HG03066 (cell line): ENCODE data around the gene WFIKKN2.
"Not testable (repeated sequence)": the region's sequence is repeated elsewhere in the genome, so short reads cannot be mapped to it uniquely, and the experiment has no call there.

ENCODE experiments used
- ATAC-seq: cut with Tn5 transposase; IDR thresholded peaks from one replicate; pipeline ENCODE4 v1.9.1; 2021; ENCODE audit warnings: low read depth; ENCODE audit not compliant: unreplicated experiment

The WFIKKN2 gene

GRCh38 chr17:50835301-50836234, at the start of gene WFIKKN2:
TSS of gene WFIKKN2 (plus strand) at chr17:50835586. CDS start at chr17:50835938, 352 bp downstream.
- no peak for ATAC-seq

GRCh38 chr17:50785946-50786570, 49.3 kb upstream of the WFIKKN2 start:
- no peak for ATAC-seq

- ATAC-seq: no peak
Observed at GRCh38 chr17:50787106-50787505, 48.3 kb upstream of the WFIKKN2 start.

- no peak for ATAC-seq
Observed at GRCh38 chr17:50790618-50791017, 44.8 kb upstream of the WFIKKN2 start.

GRCh38 chr17:50792132-50792531, 43.3 kb upstream of the WFIKKN2 start:
- ATAC-seq: no peak

GRCh38 chr17:50793007-50793406, 42.4 kb upstream of the WFIKKN2 start:
- ATAC-seq: no peak

- no peak for ATAC-seq
Observed at GRCh38 chr17:50794361-50794760, 41.0 kb upstream of the WFIKKN2 start.

GRCh38 chr17:50797135-50797810, 38.1 kb upstream of the WFIKKN2 start:
- ATAC-seq: no peak

- ATAC-seq: no peak
Observed at GRCh38 chr17:50798424-50799288, 36.7 kb upstream of the WFIKKN2 start.

- ATAC-seq: no peak
Observed at GRCh38 chr17:50799582-50799981, 35.8 kb upstream of the WFIKKN2 start.

- no peak for ATAC-seq
Observed at GRCh38 chr17:50800196-50800700, 35.1 kb upstream of the WFIKKN2 start.

GRCh38 chr17:50802609-50803571, 32.5 kb upstream of the WFIKKN2 start:
- no peak for ATAC-seq

GRCh38 chr17:50803676-50804075, 31.7 kb upstream of the WFIKKN2 start:
- no peak for ATAC-seq

GRCh38 chr17:50804749-50805475, 30.5 kb upstream of the WFIKKN2 start:
- not testable (repeated sequence) for ATAC-seq

- ATAC-seq: no peak
Observed at GRCh38 chr17:50805486-50805885, 29.9 kb upstream of the WFIKKN2 start.

- no peak for ATAC-seq
Observed at GRCh38 chr17:50806141-50806643, 29.2 kb upstream of the WFIKKN2 start.

GRCh38 chr17:50807009-50807408, 28.4 kb upstream of the WFIKKN2 start:
- no peak for ATAC-seq

GRCh38 chr17:50807675-50808074, 27.7 kb upstream of the WFIKKN2 start:
- ATAC-seq: no peak
